Skeletal muscle satellite cell (primary cell): ENCODE data around the gene EEFSEC.

Experiments
- H3K27me3 ChIP-seq: 2 replicates; pipeline ENCODE4 v1.7.0; 2013; ENCODE audit warnings: low read length; ENCODE audit not compliant: control insufficient read depth, insufficient read depth
- H3K36me3 ChIP-seq: 2 replicates; pipeline ENCODE4 v1.7.0; 2013; ENCODE audit warnings: mild to moderate bottlenecking, control low read depth, low read length; ENCODE audit not compliant: insufficient read depth
- H3K4me1 ChIP-seq: 2 replicates; pipeline ENCODE4 v1.7.0; 2013; ENCODE audit warnings: low read length; ENCODE audit not compliant: control insufficient read depth, insufficient read depth
- H3K4me2 ChIP-seq: 2 replicates; pipeline ENCODE4 v1.7.0; 2013; ENCODE audit warnings: mild to moderate bottlenecking, low read length
- H3K4me3 ChIP-seq: 2 replicates; pipeline ENCODE4 v1.7.0; 2013; ENCODE audit warnings: low read length
- H3K9ac ChIP-seq: 2 replicates; pipeline ENCODE4 v1.7.0; 2013; ENCODE audit warnings: mild to moderate bottlenecking, low read depth, low read length, moderate library complexity
- H3K9me3 ChIP-seq: replicated peaks from 2 replicates; pipeline ENCODE4 v1.7.0; 2013; ENCODE audit warnings: mild to moderate bottlenecking, control low read depth, low read length

EEFSEC gene

GRCh38 chr3:128238184-128238489, 84.9 kb downstream of the EEFSEC start:
- Histone ChIP-seq H3K9me3 (no peaks in the 10 kb centered on the region), H3K4me1 (no peaks in the 10 kb centered on the region), H3K36me3 (no peaks in the 10 kb centered on the region), H3K9ac (no peak overlapping the region), H3K27me3 (no peaks in the 10 kb centered on the region), H3K4me2 (no peak overlapping the region), H3K4me3 (no peak overlapping the region)

- Histone ChIP-seq H3K27me3 (no peaks in the 10 kb centered on the region), H3K9ac (no peak overlapping the region), H3K4me1 (no peaks in the 10 kb centered on the region), H3K4me3 (no peak overlapping the region), H3K4me2 (no peak overlapping the region), H3K9me3 (no peaks in the 10 kb centered on the region), H3K36me3 (no peaks in the 10 kb centered on the region)
Measured at GRCh38 chr3:128239304-128239703, 86.0 kb downstream of the EEFSEC start.

- no peaks in the 10 kb centered on the region for H3K27me3 ChIP-seq
- H3K4me1 ChIP-seq: no peaks in the 10 kb centered on the region
- no peak overlapping the region for H3K4me2 ChIP-seq
- no peaks in the 10 kb centered on the region for H3K9me3 ChIP-seq
- H3K9ac ChIP-seq: no peak overlapping the region
- H3K4me3 ChIP-seq: no peak overlapping the region
- H3K36me3 ChIP-seq: no peaks in the 10 kb centered on the region
Measured at GRCh38 chr3:128240232-128240631, 87.0 kb downstream of the EEFSEC start.

- no peaks in the 10 kb centered on the region for H3K4me1 ChIP-seq
- no peak overlapping the region for H3K4me3 ChIP-seq
- H3K27me3 ChIP-seq: no peaks in the 10 kb centered on the region
Measured at GRCh38 chr3:128241741-128242140, 88.5 kb downstream of the EEFSEC start.

GRCh38 chr3:128242818-128243601, 89.7 kb downstream of the EEFSEC start:
- Histone ChIP-seq H3K36me3 (no peaks in the 10 kb centered on the region), H3K4me3 (no peak overlapping the region), H3K9ac (no peak overlapping the region)

More at GRCh38 chr3:128241741-128242140, 88.5 kb downstream of the EEFSEC start:
- no peaks in the 10 kb centered on the region for H3K36me3 ChIP-seq
- no peaks in the 10 kb centered on the region for H3K9me3 ChIP-seq
- H3K4me2 ChIP-seq: no peak overlapping the region
- no peak overlapping the region for H3K9ac ChIP-seq

GRCh38 chr3:128243602-128244504, 90.6 kb downstream of the EEFSEC start:
- H3K27me3 ChIP-seq: no peaks in the 10 kb centered on the region

More at GRCh38 chr3:128242818-128243601, 89.7 kb downstream of the EEFSEC start:
- H3K4me2 ChIP-seq: no peak overlapping the region
- H3K4me1 ChIP-seq: no peaks in the 10 kb centered on the region
- no peaks in the 10 kb centered on the region for H3K9me3 ChIP-seq
- H3K27me3 ChIP-seq: no peaks in the 10 kb centered on the region

GRCh38 chr3:128245460-128245859, 92.2 kb downstream of the EEFSEC start:
- Histone ChIP-seq H3K4me1 (no peaks in the 10 kb centered on the region), H3K9ac (no peak overlapping the region), H3K27me3 (no peaks in the 10 kb centered on the region), H3K4me3 (no peak overlapping the region), H3K36me3 (no peaks in the 10 kb centered on the region), H3K9me3 (no peaks in the 10 kb centered on the region), H3K4me2 (no peak overlapping the region)

More at GRCh38 chr3:128243602-128244504, 90.6 kb downstream of the EEFSEC start:
- no peaks in the 10 kb centered on the region for H3K4me1 ChIP-seq
- no peaks in the 10 kb centered on the region for H3K36me3 ChIP-seq
- H3K9me3 ChIP-seq: no peaks in the 10 kb centered on the region
- no peak overlapping the region for H3K9ac ChIP-seq
- no peak overlapping the region for H3K4me2 ChIP-seq
- no peak overlapping the region for H3K4me3 ChIP-seq

GRCh38 chr3:128247666-128248409, 94.6 kb downstream of the EEFSEC start:
- no peaks in the 10 kb centered on the region for H3K36me3 ChIP-seq
- H3K9me3 ChIP-seq: no peaks in the 10 kb centered on the region
- no peak overlapping the region for H3K4me3 ChIP-seq
- no peak overlapping the region for H3K9ac ChIP-seq
- H3K4me2 ChIP-seq: no peak overlapping the region
- no peaks in the 10 kb centered on the region for H3K27me3 ChIP-seq
- H3K4me1 ChIP-seq: no peaks in the 10 kb centered on the region

GRCh38 chr3:128252083-128252482, 98.8 kb downstream of the EEFSEC start:
- Histone ChIP-seq H3K36me3 (no peaks in the 10 kb centered on the region), H3K9me3 (no peaks in the 10 kb centered on the region), H3K9ac (no peak overlapping the region), H3K4me2 (no peak overlapping the region), H3K27me3 (no peaks in the 10 kb centered on the region), H3K4me1 (no peaks in the 10 kb centered on the region), H3K4me3 (no peak overlapping the region)

- Histone ChIP-seq H3K4me3 (no peak overlapping the region), H3K9me3 (no peaks in the 10 kb centered on the region), H3K36me3 (no peaks in the 10 kb centered on the region), H3K4me1 (no peaks in the 10 kb centered on the region), H3K27me3 (no peaks in the 10 kb centered on the region), H3K9ac (no peak overlapping the region), H3K4me2 (no peak overlapping the region)
Measured at GRCh38 chr3:128253150-128253549, 99.9 kb downstream of the EEFSEC start.

- no peak overlapping the region for H3K4me2 ChIP-seq
- no peak overlapping the region for H3K9ac ChIP-seq
- H3K4me1 ChIP-seq: no peaks in the 10 kb centered on the region
- no peaks in the 10 kb centered on the region for H3K27me3 ChIP-seq
- H3K9me3 ChIP-seq: no peaks in the 10 kb centered on the region
- no peak overlapping the region for H3K4me3 ChIP-seq
- H3K36me3 ChIP-seq: no peaks in the 10 kb centered on the region
Measured at GRCh38 chr3:128254066-128254590, 100.8 kb downstream of the EEFSEC start.
